GM21390 (cell line): ENCODE data around the gene DGKI.

ENCODE experiments used
- ATAC-seq: cut with Tn5 transposase; IDR thresholded peaks from one replicate; pipeline ENCODE4 v1.9.1; 2021; ENCODE audit not compliant: unreplicated experiment

The DGKI gene

GRCh38 chr7:137563981-137564380, 282.8 kb downstream of the DGKI start:
- no peak for ATAC-seq

DNA sequence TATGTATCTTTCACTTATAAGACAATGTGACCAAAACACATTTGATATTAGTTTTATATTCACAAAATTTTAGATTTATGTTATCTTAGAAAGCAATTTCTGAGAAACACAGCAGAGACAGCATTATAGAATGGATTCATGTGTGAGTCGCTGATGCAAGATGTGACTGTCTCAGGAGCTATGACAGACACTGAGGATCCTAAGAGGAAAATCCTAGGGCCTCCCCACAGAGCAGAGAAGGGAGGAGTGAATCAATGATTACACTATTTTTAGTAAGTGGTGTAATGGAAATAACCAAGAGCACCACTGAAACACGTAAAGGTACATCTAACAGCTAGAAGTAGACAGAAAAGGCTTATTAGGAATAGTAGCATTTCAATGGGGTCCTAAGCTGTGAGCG, 299.3 kb downstream of the DGKI start:
- ATAC-seq: no peak

GRCh38 chr7:137546671-137547070, 300.1 kb downstream of the DGKI start:
- no peak for ATAC-seq

GRCh38 chr7:137546009-137546408, 300.8 kb downstream of the DGKI start:
- no peak for ATAC-seq

DNA sequence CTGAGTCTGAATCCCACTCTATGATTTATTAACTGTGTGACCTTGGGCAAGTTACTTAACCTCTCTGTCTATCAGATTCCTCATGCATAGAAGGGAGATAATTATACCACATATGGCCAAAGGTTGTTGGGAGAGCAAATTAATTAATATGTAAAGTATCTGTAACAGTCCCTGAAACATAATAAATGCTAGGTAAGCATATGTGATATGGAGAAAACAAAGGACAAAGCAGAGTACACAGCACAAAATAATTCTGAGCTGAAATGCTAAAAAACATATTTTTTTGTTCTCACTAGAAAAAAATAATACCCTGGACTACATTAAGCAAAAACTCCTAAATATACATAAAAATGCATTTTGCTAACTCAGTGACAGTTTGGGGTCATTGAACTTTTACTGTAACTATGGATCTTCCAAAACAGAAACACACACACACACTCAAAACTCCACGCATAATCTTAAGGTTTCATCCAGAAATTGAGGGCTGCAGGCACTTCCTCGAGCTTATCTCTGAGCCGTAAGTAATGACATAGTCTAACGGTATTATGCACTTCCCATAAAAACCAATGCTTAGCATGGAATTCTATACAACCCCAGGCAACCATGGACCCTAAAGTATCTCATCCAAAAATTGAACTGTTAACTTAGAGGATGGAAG, 301.6 kb downstream of the DGKI start:
- ATAC-seq: no peak

DNA sequence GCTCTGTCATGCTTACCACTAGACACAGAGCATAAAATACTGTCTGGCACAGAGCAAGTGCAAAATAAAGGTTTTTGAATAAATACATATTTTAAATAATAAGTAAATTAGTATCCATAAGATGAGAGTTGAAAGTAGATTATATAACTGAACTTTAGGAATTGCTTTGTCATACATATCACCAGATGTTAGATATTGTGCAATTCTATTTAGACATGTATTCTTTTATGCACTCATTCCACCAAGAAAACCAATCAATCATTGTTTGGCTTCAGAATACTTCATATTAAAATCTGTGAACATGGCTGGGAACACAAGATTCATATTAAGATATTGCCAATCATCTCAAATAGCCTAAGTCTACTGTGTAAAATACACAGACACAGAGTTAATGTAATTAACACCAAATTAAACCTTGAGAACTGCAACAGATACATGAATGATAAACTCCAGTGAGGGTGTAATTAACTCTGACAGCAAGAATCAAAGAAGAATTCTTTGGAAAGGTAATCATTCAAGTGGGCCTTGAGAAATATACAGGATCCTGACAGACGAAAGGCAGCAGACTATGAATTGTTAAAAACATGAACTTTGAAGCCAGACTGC, 302.2 kb downstream of the DGKI start:
- ATAC-seq: no peak

DNA sequence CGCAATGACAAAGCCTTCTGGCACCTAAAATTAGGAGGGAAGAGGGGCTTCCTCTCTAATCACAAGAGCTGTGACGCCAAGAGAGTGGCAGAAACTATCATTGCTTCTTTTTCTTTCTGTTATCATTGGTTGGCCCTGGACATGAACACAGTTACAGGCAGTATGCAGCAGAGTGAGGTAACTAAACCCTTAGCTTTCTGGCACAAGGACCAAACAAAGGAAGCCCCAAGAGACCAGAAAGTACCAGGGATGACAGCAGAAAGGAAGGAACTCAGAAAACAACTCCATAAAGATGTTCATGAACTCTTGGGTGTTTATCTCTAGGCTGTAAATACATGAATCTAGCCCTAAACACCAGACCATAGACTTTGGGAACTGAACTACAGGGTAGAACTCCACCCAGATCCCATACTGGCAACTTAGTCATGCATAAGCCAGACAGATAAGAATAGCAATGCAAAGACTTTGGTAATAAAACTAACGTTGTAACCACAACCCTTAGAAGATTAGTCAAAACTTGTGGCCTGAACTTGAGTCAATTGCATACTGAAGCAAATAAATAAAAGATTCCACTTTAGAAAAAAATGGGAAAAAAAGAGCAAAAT, 307.6 kb downstream of the DGKI start:
- no peak for ATAC-seq

- no peak for ATAC-seq
These were observed 308.4 kb downstream of the DGKI start for GRCh38 chr7:137538361-137538762.

DNA sequence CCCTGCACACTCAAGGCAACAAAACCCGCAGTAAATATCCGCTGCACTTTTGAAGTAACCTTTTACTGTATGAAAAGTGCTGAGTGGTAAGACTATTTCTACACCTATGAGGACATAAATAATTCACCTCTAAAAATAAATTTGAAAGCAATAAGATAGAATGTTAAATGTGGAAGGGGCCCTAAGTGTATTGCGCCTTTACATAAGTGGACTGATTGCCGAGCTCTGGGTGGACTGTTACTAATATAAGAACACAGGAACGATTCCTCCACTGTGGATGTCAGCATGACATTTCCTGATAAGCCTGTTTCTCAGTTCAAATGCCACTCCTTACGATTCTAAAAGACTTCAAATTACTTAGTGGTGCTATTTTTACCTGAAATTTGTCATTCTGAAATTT, 311.2 kb downstream of the DGKI start:
- no peak for ATAC-seq

GRCh38 chr7:137531671-137532070, 315.1 kb downstream of the DGKI start:
- no peak for ATAC-seq

DNA sequence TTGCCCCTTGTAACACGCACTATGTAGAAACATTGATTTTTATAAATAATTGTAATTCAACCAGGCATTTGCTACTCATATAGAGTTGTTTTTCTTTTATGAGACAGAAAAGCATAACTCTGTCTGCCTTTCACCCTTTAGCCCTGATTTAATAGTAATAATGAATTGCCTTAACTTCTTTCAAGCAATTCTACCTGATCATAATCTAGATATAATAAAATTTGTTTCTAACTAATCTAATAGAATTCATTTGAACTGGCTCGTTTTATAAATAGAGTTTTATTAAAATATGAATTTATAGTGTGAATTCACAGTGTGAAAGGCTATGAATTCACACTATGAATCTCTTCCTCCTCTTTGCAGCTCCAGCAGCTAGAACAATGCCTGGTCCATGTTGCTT, 319.1 kb downstream of the DGKI start:
- ATAC-seq: no peak

- no peak for ATAC-seq
These were observed 323.6 kb downstream of the DGKI start for GRCh38 chr7:137523171-137523570.

- no peak for ATAC-seq
These were observed 325.3 kb downstream of the DGKI start for GRCh38 chr7:137521451-137521850.

DNA sequence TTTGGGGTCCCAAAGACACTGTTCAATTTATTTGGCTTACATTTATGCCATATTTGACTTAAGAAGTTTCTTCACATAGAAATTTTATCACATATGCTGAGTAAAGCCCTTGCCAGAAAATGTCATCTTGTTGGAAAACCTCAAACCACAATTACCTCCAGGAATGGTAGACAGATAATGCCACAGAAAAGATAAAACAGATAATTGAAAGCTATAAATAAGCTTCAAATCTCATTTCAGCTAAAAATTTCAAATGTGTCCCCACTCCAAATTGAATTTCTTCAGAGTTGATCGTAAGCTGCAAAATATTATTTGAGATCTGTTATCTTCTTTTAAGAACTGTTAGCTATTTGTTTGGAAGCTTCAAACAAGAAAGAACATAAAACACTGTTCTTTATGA, 326.8 kb downstream of the DGKI start:
- ATAC-seq: no peak

GRCh38 chr7:137519181-137519691, 327.5 kb downstream of the DGKI start:
- ATAC-seq: no peak

DNA sequence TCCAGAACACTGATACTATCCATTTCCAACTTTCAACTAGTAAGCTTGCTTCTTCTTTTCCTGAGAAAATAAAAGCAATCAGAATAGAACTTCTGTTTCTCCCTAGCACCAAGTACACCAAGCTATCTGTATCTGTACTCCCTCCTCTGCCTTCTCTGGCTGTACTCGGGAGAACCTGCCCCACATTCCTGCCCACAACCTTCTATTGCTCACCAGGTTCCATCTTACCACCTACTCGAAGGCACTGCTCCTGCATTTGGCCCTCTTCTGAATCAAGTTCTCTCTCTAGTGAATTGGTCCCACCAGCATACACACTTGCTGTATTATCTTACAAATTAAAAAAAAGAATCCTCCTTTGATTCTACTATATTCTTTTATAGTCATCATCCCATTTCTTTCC, 333.7 kb downstream of the DGKI start:
- ATAC-seq: no peak

- no peak for ATAC-seq
These were observed 339.7 kb downstream of the DGKI start for GRCh38 chr7:137507096-137507495.

- no peak for ATAC-seq
These were observed 340.7 kb downstream of the DGKI start for GRCh38 chr7:137506031-137506430.

- ATAC-seq: no peak
These were observed 345.2 kb downstream of the DGKI start for GRCh38 chr7:137501562-137501961.

GRCh38 chr7:137492889-137493288, 353.9 kb downstream of the DGKI start:
- ATAC-seq: no peak

- ATAC-seq: no peak
These were observed 356.9 kb downstream of the DGKI start for GRCh38 chr7:137489880-137490279.

DNA sequence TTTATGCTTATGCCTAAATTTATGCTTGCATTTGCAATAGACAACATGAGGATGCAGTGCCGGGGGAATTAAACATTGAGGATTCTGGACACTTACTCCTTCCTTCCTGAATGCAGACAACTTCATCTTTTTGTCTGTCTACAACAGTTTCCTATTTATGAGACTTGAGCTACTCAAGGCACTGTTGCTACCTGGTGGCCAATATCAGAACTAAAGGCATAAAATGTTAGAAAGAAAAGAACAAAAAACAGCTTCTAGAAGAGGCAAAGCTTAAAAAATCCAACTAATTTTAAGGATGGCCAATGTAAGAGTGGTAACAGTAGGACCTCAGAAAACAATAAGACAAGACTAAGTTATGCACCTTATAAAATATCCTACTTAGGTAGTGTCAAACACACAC, 358.7 kb downstream of the DGKI start:
- ATAC-seq: no peak
